Smooth muscle cell (in vitro differentiated cells): ENCODE measurements around the gene KCNT1. TPM values are rescaled to one million over a fixed set of nuclear protein-coding genes. Genes with fewer than 3 reads are reported as not detected.

ENCODE experiments used
- DNase-seq: peaks from one replicate; lab custom pipeline; 2025; ENCODE audit not compliant: unreplicated experiment; lab: John Stamatoyannopoulos, UW
- H2AFZ ChIP-seq: fragments of 200-600 bp; sonication (generic); 2 replicates; pipeline ENCODE4 v1.6.0; 2016; ENCODE audit warnings: antibody characterized with exemption, low read depth, mild to moderate bottlenecking
- H3F3A ChIP-seq: fragments of 200-600 bp; sonication (generic); 2 replicates; pipeline ENCODE4 v1.6.0; 2017; ENCODE audit warnings: antibody characterized with exemption, low read depth
- H3K27ac ChIP-seq: fragments of 200-600 bp; sonication (generic); 2 replicates; pipeline ENCODE4 v1.5.1; 2016; ENCODE audit warnings: low read depth, mild to moderate bottlenecking
- H3K27me3 ChIP-seq: fragments of 200-600 bp; sonication (generic); 2 replicates; pipeline ENCODE4 v1.6.1; 2016; ENCODE audit warnings: low read depth, mild to moderate bottlenecking
- H3K36me3 ChIP-seq: fragments of 200-600 bp; sonication (generic); 2 replicates; pipeline ENCODE4 v1.5.1; 2016; ENCODE audit warnings: low read depth
- H3K4me1 ChIP-seq: fragments of 200-600 bp; sonication (generic); 2 replicates; pipeline ENCODE4 v1.5.1; 2016; ENCODE audit warnings: low read depth
- H3K4me2 ChIP-seq: fragments of 200-600 bp; sonication (generic); 2 replicates; pipeline ENCODE4 v1.6.0; 2016; ENCODE audit warnings: mild to moderate bottlenecking
- H3K4me3 ChIP-seq: fragments of 200-600 bp; sonication (generic); 2 replicates; pipeline ENCODE4 v1.5.1; 2016; ENCODE audit warnings: mild to moderate bottlenecking
- H3K79me2 ChIP-seq: fragments of 200-600 bp; sonication (generic); 2 replicates; pipeline ENCODE4 v1.6.0; 2016; ENCODE audit warnings: low read depth, mild to moderate bottlenecking
- H3K9ac ChIP-seq: fragments of 200-600 bp; sonication (generic); 2 replicates; pipeline ENCODE4 v1.6.0; 2016; ENCODE audit warnings: low read depth
- H3K9me3 ChIP-seq: fragments of 200-600 bp; sonication (generic); replicated peaks from 2 replicates; pipeline ENCODE4 v1.5.1; 2016; ENCODE audit warnings: low read depth
- H4K20me1 ChIP-seq: fragments of 200-600 bp; sonication (generic); 2 replicates; pipeline ENCODE4 v1.6.0; 2016; ENCODE audit warnings: low read depth
- WGBS: methylation state at CpG from one replicate; pipeline ENCODE4 v1.1.7; 2016; ENCODE audit warnings: low lambda C conversion rate; 5-methylcytosine and 5-hydroxymethylcytosine counted together
- polyA plus RNA-seq: library from polyadenylated mRNA; unstranded; fragments of >200 nt; fragmentation: Nextera tagmentation; extraction: Ambion mirVana; gene quantifications from 2 replicates; pipeline ENCODE4 v1.2.1, GENCODE V29; 2016
- total RNA-seq: library from RNA; depleted of rRNA; stranded (reverse); fragments of >200 nt; gene quantifications from 2 replicates; pipeline ENCODE4 v1.2.3, GENCODE V29; 2014
- TF ChIP-seq, protein P1 (sequence below): fragments of 200-600 bp; sonication (generic); IDR thresholded peaks from 2 replicates; pipeline ENCODE4 v1.5.1; 2017; ENCODE audit warnings: borderline replicate concordance, mild to moderate bottlenecking, antibody characterized with exemption; ENCODE audit not compliant: insufficient read depth, poor library complexity, severe bottlenecking

KCNT1 gene
- total and polyA plus RNA-seq, 2 experiments from 2014 or later = not detected

DNA sequence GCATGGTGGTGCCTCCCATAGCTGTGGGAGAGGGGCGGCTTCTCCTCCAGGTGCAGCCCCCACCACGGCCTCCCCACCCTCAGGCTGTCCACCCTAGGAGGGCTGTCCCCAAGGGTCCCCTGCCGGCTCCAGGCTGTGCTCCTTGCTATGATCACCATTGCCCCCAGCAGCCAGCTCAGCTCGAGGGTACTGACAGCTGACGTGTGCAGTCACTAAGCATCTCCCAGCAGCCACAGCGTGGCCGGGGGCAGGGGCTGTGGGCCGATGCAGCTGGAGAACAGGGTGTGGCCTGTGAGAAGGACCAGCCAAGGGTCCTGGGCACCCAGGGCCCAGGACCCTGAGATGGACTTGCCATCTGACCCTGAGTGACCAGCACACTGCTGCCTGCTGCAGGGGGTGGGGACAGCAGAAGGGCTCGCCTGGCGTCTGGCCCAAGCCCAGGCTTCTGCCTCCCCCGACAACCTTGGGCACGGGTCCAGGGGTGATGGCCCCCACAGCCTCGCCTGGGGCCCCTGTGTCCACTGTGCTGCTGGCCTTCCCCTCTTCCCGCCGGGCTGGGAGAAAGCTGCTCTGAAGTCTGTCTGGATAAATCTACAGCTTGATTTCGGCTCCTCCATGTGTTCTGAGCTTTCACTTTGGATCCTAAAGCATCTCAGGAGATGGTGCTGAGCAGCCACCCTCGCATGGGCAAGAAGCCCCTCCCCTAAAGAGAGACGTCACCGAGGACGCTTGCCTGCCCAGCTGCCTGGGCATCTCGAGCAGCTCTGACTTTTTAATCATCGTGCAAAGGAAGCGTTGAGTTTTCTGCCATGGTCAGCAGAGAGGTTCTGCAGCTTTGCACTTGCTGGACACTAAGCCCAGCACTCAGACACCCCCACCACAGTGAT, 5.5 kb downstream of the KCNT1 start:
- Histone ChIP-seq H3K27ac (no peak overlapping the region), H3K27me3 (peaks cover 15% of the 10 kb centered on the region), H2AFZ (no peak overlapping the region), H4K20me1 (no peaks in the 10 kb centered on the region), H3K79me2 (no peaks in the 10 kb centered on the region), H3K4me2 (no peak overlapping the region), H3K4me1 (no peaks in the 10 kb centered on the region), H3K4me3 (no peak overlapping the region), H3K36me3 (no peaks in the 10 kb centered on the region), H3K9ac (no peak overlapping the region), H3F3A (no peaks in the 10 kb centered on the region), H3K9me3 (no peaks in the 10 kb centered on the region)
- TF ChIP-seq, protein P1, sequence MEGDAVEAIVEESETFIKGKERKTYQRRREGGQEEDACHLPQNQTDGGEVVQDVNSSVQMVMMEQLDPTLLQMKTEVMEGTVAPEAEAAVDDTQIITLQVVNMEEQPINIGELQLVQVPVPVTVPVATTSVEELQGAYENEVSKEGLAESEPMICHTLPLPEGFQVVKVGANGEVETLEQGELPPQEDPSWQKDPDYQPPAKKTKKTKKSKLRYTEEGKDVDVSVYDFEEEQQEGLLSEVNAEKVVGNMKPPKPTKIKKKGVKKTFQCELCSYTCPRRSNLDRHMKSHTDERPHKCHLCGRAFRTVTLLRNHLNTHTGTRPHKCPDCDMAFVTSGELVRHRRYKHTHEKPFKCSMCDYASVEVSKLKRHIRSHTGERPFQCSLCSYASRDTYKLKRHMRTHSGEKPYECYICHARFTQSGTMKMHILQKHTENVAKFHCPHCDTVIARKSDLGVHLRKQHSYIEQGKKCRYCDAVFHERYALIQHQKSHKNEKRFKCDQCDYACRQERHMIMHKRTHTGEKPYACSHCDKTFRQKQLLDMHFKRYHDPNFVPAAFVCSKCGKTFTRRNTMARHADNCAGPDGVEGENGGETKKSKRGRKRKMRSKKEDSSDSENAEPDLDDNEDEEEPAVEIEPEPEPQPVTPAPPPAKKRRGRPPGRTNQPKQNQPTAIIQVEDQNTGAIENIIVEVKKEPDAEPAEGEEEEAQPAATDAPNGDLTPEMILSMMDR = no peak
- no peak for DNase-seq
- 71% methylated on average over 22 of the region's 23 CpGs for WGBS

DNA sequence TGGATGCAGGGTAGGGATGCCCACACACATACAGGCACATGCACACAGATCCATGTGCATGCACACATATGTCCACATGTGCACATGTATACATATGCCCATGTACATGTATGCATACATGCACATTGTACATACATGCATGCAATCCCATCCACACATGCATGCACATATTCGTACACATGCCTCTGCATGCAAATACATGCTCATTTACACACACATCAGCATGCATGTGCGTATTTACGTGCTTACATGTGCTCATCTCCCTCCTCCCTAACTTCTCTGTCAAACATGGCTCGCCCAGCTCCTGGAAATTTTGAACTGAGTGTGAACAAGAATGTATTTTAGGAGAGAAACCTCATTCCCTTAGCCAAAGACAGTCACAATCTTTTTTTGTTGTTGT, 6.2 kb downstream of the KCNT1 start:
- Histone ChIP-seq H3K36me3 (no peaks in the 10 kb centered on the region), H3K9me3 (no peaks in the 10 kb centered on the region), H3K4me1 (no peaks in the 10 kb centered on the region), H3K27me3 (peaks cover 22% of the 10 kb centered on the region), H3K4me3 (no peak overlapping the region), H3F3A (no peaks in the 10 kb centered on the region), H2AFZ (no peak overlapping the region), H3K9ac (no peak overlapping the region), H4K20me1 (no peaks in the 10 kb centered on the region), H3K4me2 (no peak overlapping the region), H3K79me2 (no peaks in the 10 kb centered on the region), H3K27ac (no peak overlapping the region)
- 89% methylated on average over 4 of the region's 4 CpGs for WGBS
- DNase-seq = no peak
- TF ChIP-seq, protein P1 = no peak

DNA sequence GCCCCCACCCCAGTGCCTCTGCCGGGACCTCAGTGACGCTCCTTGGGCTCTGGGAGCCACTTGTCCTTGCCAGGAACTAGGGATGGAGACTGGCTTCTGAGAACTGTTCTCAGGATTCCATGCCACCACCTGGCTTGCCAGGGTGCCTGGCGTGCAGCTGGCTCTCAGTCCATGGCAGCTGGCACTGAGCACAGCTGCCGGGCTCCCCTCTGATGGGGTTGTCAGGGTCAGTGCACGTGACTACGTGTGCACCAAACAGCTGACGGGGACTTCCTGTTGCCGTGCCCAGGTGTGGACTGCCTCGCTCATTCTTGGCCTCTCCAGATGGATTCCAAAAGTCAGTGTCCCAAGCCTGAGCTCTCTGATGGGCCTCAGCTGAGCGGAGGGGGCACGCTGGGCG, 9.4 kb downstream of the KCNT1 start:
- no peaks in the 10 kb centered on the region for H3F3A ChIP-seq
- no peaks in the 10 kb centered on the region for H3K36me3 ChIP-seq
- 90% methylated on average over 12 of the region's 12 CpGs for WGBS
- no peaks in the 10 kb centered on the region for H3K79me2 ChIP-seq
- TF ChIP-seq, protein P1 = no peak
- no peak overlapping the region for H3K27ac ChIP-seq
- DNase-seq = no peak
- no peak overlapping the region for H2AFZ ChIP-seq
- H3K4me1 ChIP-seq = no peaks in the 10 kb centered on the region
- H3K9ac ChIP-seq = no peak overlapping the region
- no peak overlapping the region for H3K4me3 ChIP-seq
- H3K27me3 ChIP-seq = peaks cover 48% of the 10 kb centered on the region
- no peaks in the 10 kb centered on the region for H4K20me1 ChIP-seq
- no peaks in the 10 kb centered on the region for H3K9me3 ChIP-seq
- H3K4me2 ChIP-seq = no peak overlapping the region

DNA sequence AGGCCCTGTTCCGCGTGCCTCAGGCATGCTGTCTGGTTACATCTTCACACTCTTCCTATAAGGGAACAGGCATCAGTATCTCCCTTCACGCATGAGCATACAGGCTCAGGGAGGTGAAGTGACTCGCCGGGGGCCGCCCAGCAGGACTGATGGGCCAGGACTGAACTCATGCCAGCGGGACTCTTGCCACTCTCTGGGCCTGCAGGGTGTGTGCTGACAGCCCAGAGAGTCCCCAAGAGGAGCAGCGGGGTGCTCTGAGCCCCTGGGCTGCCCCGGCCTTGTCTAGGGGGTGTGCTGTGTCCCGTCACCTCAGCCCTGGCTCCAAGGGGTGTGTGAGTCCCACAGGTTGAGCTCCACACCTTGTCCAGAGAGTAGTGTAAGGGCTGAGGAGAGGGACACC, 9.9 kb downstream of the KCNT1 start:
- 90% methylated on average over 10 of the region's 10 CpGs for WGBS
- TF ChIP-seq, protein P1 = no peak
- Histone ChIP-seq H3K79me2 (no peaks in the 10 kb centered on the region), H3K36me3 (no peaks in the 10 kb centered on the region), H4K20me1 (no peaks in the 10 kb centered on the region), H3K9me3 (no peaks in the 10 kb centered on the region), H3K4me3 (no peak overlapping the region), H3K9ac (no peak overlapping the region), H3K27ac (no peak overlapping the region), H3K4me2 (no peak overlapping the region), H3K4me1 (no peaks in the 10 kb centered on the region), H2AFZ (no peak overlapping the region), H3F3A (no peaks in the 10 kb centered on the region), H3K27me3 (peaks cover 53% of the 10 kb centered on the region)
- DNase-seq = no peak
